Ovary (tissue), 3 donors: ENCODE measurements around the gene DAP.

Experiments
- EP300 ChIP-seq: sonication (generic); formaldehyde crosslinking; IDR thresholded peaks from one replicate; pipeline ENCODE4 v1.6.1; 2017; ENCODE audit warnings: antibody characterized with exemption
- POLR2A ChIP-seq: fragments of 450-650 bp; IDR thresholded peaks from one replicate; pipeline ENCODE4 v1.6.1; 2017; ENCODE audit warnings: antibody characterized with exemption, mild to moderate bottlenecking, moderate library complexity
- TF ChIP-seq, protein P1 (sequence below), 3 donors: fragments of 450-650 bp in 2 of 3; fragments of 200-600 bp in 1 of 3; IDR thresholded peaks; one replicate each; pipeline versions ENCODE4 v1.5.1 to v1.8.0; 2016 to 2022; ENCODE audit warnings: antibody characterized with exemption in 3 of 3, mild to moderate bottlenecking in 1 of 3
- donor health status: DM: no; HTN: no; CAD: no.

- TF ChIP-seq, protein P1, sequence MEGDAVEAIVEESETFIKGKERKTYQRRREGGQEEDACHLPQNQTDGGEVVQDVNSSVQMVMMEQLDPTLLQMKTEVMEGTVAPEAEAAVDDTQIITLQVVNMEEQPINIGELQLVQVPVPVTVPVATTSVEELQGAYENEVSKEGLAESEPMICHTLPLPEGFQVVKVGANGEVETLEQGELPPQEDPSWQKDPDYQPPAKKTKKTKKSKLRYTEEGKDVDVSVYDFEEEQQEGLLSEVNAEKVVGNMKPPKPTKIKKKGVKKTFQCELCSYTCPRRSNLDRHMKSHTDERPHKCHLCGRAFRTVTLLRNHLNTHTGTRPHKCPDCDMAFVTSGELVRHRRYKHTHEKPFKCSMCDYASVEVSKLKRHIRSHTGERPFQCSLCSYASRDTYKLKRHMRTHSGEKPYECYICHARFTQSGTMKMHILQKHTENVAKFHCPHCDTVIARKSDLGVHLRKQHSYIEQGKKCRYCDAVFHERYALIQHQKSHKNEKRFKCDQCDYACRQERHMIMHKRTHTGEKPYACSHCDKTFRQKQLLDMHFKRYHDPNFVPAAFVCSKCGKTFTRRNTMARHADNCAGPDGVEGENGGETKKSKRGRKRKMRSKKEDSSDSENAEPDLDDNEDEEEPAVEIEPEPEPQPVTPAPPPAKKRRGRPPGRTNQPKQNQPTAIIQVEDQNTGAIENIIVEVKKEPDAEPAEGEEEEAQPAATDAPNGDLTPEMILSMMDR (IDR thresholded peaks at IDR 0.05): no peak
- TF ChIP-seq EP300 (no peak), POLR2A (no peak)
These were observed 18.6 kb upstream of the DAP start for GRCh38 chr5:10779592-10779991.
